Activated CD4-positive, alpha-beta T cell treated with anti-CD3 and anti-CD28 coated beads for 24 hours (primary cell): Measurements from ENCODE around the gene MRPS11.
"Not testable (repeated sequence)": the region's sequence is repeated elsewhere in the genome, so short reads cannot be mapped to it uniquely, and the experiment has no call there.

Source experiments
- DNase-seq, 2 donors: peaks; one replicate each; pipeline ENCODE4 v3.0.0-alpha.2; 2020; ENCODE audit warnings: low read depth in 2 of 2

MRPS11 gene

GRCh38 chr15:88490036-88490435 is 22.5 kb downstream of the MRPS11 start:
- DNase-seq: no peak

GRCh38 chr15:88491158-88491557 is 23.6 kb downstream of the MRPS11 start:
- no peak for DNase-seq

GRCh38 chr15:88493844-88494243 is 26.3 kb downstream of the MRPS11 start:
- DNase-seq: no peak

- no peak for DNase-seq
These were observed 29.7 kb downstream of the MRPS11 start for GRCh38 chr15:88497109-88497765.

GRCh38 chr15:88498996-88499395 is 31.5 kb downstream of the MRPS11 start:
- DNase-seq: no peak

GRCh38 chr15:88504445-88504844 is 36.9 kb downstream of the MRPS11 start:
- no peak for DNase-seq

GRCh38 chr15:88505721-88506120 is 38.2 kb downstream of the MRPS11 start:
- DNase-seq: no peak

- no peak for DNase-seq
These were observed 39.1 kb downstream of the MRPS11 start for GRCh38 chr15:88506628-88507027.

- DNase-seq: no peak
These were observed 41.8 kb downstream of the MRPS11 start for GRCh38 chr15:88509321-88509720.

GRCh38 chr15:88509964-88510363 is 42.5 kb downstream of the MRPS11 start:
- DNase-seq: no peak

GRCh38 chr15:88511161-88511560 is 43.7 kb downstream of the MRPS11 start:
- DNase-seq: no peak

- no peak for DNase-seq
These were observed 44.6 kb downstream of the MRPS11 start for GRCh38 chr15:88512078-88512477.

- DNase-seq: no peak
These were observed 45.1 kb downstream of the MRPS11 start for GRCh38 chr15:88512601-88513000.

- DNase-seq: no peak
These were observed 45.7 kb downstream of the MRPS11 start for GRCh38 chr15:88513195-88513594.

GRCh38 chr15:88518903-88519302 is 51.4 kb downstream of the MRPS11 start:
- DNase-seq: no peak

- not testable (repeated sequence) for DNase-seq
These were observed 56.6 kb downstream of the MRPS11 start for GRCh38 chr15:88524094-88524493.

- no peak for DNase-seq
These were observed 57.9 kb downstream of the MRPS11 start for GRCh38 chr15:88525418-88525817.

- no peak for DNase-seq
These were observed 58.9 kb downstream of the MRPS11 start for GRCh38 chr15:88526247-88526879.

GRCh38 chr15:88529021-88529630 is 61.6 kb downstream of the MRPS11 start:
- DNase-seq: no peak
